ENCODE results near the gene TMEM92.

The TMEM92 gene

GRCh38 chr17:50274142-50274896 is at the start of gene TMEM92:
TMEM92 (plus strand) TSS chr17:50274466; CDS start chr17:50274502, 36 bp downstream.
- no peak for DNase-seq

- DNase-seq: no peak
Measured at GRCh38 chr17:50225701-50226240, 48.5 kb upstream of the TMEM92 start.

GRCh38 chr17:50234581-50234980 is 39.7 kb upstream of the TMEM92 start:
- no peak for DNase-seq

GRCh38 chr17:50237901-50238300 is 36.4 kb upstream of the TMEM92 start:
- DNase-seq: no peak

- DNase-seq: no peak
Measured at GRCh38 chr17:50238601-50239280, 35.5 kb upstream of the TMEM92 start.

GRCh38 chr17:50239937-50240336 is 34.3 kb upstream of the TMEM92 start:
- DNase-seq: no peak

- no peak for DNase-seq
Measured at GRCh38 chr17:50240851-50241250, 33.4 kb upstream of the TMEM92 start.

GRCh38 chr17:50241431-50241830 is 32.8 kb upstream of the TMEM92 start:
- DNase-seq: no peak

- no peak for DNase-seq
Measured at GRCh38 chr17:50244771-50245170, 29.5 kb upstream of the TMEM92 start.

- DNase-seq: no peak
Measured at GRCh38 chr17:50248255-50248654, 26.0 kb upstream of the TMEM92 start.

GRCh38 chr17:50252781-50253180 is 21.5 kb upstream of the TMEM92 start:
- no peak for DNase-seq

GRCh38 chr17:50255766-50256635 is 18.3 kb upstream of the TMEM92 start:
- no peak for DNase-seq

GRCh38 chr17:50256826-50257618 is 17.2 kb upstream of the TMEM92 start:
- no peak for DNase-seq

- DNase-seq: peak; percentile 90
Measured at GRCh38 chr17:50257676-50258224, 16.5 kb upstream of the TMEM92 start.

GRCh38 chr17:50258647-50259476 is 15.4 kb upstream of the TMEM92 start:
- DNase-seq: peak; percentile 84

- peak; percentile 89 for DNase-seq
Measured at GRCh38 chr17:50259477-50260324, 14.6 kb upstream of the TMEM92 start.

GRCh38 chr17:50260501-50260911 is 13.8 kb upstream of the TMEM92 start:
- no peak for DNase-seq

GRCh38 chr17:50261051-50261915 is 13.0 kb upstream of the TMEM92 start:
- DNase-seq: no peak
